Coronary artery (tissue), 2 donors: ENCODE results near the gene NUB1.

ENCODE experiments used
- DNase-seq: peaks from one replicate; pipeline ENCODE4 v3.0.0-alpha.2; 2017; ENCODE audit warnings: low spot score
- H3K27ac ChIP-seq, 2 donors: fragments of 200-600 bp; sonication (generic); one replicate each; pipeline ENCODE4 v1.5.1; 2016 to 2019
- H3K4me3 ChIP-seq: fragments of 200-600 bp; sonication (generic); 2 replicates; pipeline ENCODE4 v1.5.1; 2016; ENCODE audit warnings: mild to moderate bottlenecking, moderate library complexity
- TF ChIP-seq, protein P1 (sequence below): fragments of 200-600 bp; sonication (generic); IDR thresholded peaks from one replicate; pipeline ENCODE4 v1.5.1; 2019; ENCODE audit warnings: antibody characterized with exemption

Gene NUB1

DNA sequence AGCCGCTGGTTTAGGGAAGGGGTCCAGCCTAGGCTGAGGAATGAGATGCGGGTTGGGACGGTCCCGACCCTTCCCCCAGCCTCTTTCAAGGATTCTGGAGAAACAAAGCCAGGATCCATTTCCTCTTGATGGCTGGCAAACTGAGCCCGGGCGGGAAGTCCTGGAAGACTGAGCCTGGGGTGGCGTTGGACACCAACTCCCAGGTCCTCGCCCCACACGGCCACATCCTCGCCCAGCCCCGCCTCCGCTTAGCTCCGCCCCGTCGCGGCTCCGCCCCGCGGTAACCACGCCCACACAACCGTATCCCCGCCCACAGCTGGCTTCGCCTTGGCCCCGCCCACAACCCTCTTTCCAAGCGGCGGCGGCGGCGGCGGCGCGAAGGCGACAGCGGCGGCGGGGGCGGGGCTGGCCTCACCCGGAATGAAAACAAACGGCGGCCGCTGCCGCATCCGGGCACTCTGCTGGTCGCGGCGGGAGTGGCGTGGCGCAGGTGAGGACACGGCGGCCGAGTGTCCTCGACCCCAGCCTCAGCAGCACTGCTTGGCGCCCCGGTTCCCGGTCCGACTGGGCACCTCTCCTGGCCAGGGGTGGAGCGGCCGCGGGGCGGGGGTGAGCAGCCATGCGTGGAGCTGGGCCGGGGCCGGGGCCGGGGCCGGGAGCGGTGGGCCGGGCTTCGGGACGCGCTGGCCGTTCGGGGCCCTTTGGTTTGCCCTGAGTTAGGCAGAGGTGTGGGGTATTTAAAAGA lies at the start of gene NUB1:
Gene NUB1, plus strand, starts transcription at position 456 of the 745 bp plus-strand sequence. CDS start 3,538 bp downstream, outside the sequence.
- TF ChIP-seq, protein P1, sequence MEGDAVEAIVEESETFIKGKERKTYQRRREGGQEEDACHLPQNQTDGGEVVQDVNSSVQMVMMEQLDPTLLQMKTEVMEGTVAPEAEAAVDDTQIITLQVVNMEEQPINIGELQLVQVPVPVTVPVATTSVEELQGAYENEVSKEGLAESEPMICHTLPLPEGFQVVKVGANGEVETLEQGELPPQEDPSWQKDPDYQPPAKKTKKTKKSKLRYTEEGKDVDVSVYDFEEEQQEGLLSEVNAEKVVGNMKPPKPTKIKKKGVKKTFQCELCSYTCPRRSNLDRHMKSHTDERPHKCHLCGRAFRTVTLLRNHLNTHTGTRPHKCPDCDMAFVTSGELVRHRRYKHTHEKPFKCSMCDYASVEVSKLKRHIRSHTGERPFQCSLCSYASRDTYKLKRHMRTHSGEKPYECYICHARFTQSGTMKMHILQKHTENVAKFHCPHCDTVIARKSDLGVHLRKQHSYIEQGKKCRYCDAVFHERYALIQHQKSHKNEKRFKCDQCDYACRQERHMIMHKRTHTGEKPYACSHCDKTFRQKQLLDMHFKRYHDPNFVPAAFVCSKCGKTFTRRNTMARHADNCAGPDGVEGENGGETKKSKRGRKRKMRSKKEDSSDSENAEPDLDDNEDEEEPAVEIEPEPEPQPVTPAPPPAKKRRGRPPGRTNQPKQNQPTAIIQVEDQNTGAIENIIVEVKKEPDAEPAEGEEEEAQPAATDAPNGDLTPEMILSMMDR: no peak
- Histone ChIP-seq H3K4me3 (peak within 1 kb of the TSS; percentile 99), H3K27ac (peak within 1 kb of the TSS; percentile 74 to 93)
- DNase-seq: peak; percentile 94

DNA sequence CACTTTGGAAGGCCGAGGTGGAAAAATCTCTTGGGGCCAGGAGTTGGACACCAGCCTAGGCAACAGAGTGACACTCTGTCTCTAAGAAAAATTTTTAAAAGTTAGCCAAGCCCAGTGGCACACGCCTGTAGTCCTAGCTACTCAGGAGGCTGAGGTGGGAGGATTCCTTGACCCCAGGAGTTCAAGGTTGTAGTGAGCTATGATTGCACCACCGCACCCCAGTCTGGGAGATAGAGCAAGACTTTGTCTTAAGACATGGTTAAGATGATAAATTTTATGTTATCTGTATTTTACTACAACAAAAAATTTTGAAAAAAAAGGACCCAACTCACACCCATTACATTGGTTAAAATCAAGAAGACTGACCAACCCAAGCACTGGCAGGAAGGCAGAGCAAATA lies 48.8 kb upstream of the NUB1 start:
- no peak overlapping the region for H3K27ac ChIP-seq
- TF ChIP-seq, protein P1: no peak
- no peak overlapping the region for H3K4me3 ChIP-seq
- DNase-seq: no peak

- no peak for DNase-seq
- Histone ChIP-seq H3K4me3 (no peak overlapping the region), H3K27ac (no peak overlapping the region)
- TF ChIP-seq, protein P1: no peak
Observed at GRCh38 chr7:151296202-151296992, 45.2 kb upstream of the NUB1 start.

DNA sequence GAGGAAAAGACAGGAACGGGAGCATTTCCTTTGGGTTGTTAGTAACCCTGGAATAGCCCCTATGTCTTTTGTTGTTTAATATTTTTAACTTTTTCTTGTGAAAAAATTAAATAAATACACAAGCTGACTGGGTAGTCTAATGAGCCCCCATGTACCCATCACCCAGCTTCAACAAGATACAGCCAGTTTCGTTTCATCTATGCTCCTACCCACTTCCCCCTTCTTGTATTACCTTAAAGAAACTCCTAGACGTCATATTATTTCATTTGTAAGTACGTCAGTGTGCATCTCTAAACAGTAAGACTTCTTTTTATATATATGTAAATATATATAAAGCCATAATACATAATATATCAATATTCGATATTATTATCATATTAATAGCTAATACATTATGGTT lies 42.8 kb upstream of the NUB1 start:
- Histone ChIP-seq H3K4me3 (no peak overlapping the region), H3K27ac (no peak overlapping the region)
- no peak for DNase-seq
- TF ChIP-seq, protein P1: no peak

- H3K27ac ChIP-seq: no peak overlapping the region
- no peak overlapping the region for H3K4me3 ChIP-seq
- DNase-seq: no peak
- TF ChIP-seq, protein P1: no peak
Observed at GRCh38 chr7:151299530-151299929, 42.1 kb upstream of the NUB1 start.

DNA sequence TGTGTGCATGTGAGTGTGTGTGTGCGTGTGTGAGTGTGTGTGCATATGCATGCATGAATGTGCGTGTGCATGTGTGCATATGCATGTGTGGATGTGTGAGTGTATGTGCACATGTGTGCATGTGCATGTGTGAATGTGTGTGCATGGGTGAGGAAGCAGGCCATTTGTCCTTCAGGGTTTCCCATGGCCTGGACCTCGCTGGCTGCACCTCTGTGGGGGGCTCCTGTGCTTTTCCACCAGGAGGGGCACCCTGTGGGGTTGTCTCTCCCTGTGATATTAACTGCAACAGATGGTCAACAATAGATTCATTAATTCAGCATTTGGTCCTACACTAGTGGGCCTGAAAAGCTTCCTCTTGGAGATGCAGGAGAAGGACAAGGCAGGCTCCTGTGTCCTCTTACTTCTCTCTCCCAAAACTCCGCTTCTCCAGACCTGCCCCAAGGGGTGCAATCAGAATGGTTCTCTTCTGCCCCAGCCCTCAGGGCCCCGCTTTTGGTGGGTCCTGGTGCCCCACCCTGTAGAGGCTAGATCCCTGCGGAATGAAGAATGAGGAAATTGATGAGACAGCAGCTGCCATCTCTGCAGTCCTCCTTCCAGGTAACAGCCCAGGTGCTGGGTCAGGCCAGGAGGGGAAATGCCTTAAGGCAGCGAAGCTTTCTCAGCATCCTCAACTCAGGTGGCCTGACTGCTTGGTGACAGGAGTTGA lies 41.5 kb upstream of the NUB1 start:
- peak; percentile 24 for DNase-seq
- no peak overlapping the region for H3K27ac ChIP-seq
- H3K4me3 ChIP-seq: no peak overlapping the region
- TF ChIP-seq, protein P1: no peak
